CD4-positive, CD25-positive, alpha-beta regulatory T cell (primary cell): ENCODE measurements around the gene IFNA13. TPM values are rescaled to one million over a fixed set of nuclear protein-coding genes. Genes with fewer than 3 reads are reported as not detected.
A peak's percentile ranks its signal among the peaks of the same experiment; 100 is the strongest.

Experiments used
- ATAC-seq, 2 donors: fragments of 150-1000 bp; cut with Tn5 transposase; one replicate each; pipeline ENCODE4 v1.10.0; 2021; ENCODE audit warnings: low read depth in 2 of 2, moderate number of reproducible peaks in 2 of 2, moderate library complexity in 1 of 2
- DNase-seq, 3 donors: peaks; one replicate each; pipeline versions ENCODE4 v3.0.0 to v3.0.0-alpha.2; 2012 to 2022; ENCODE audit warnings: mixed read lengths in 1 of 3
- H3K27ac ChIP-seq: one replicate; pipeline ENCODE4 v1.7.0; 2013; ENCODE audit warnings: mild to moderate bottlenecking, low read length; ENCODE audit not compliant: insufficient read depth, poor library complexity, severe bottlenecking
- H3K27me3 ChIP-seq: one replicate; pipeline ENCODE4 v1.7.0; 2013; ENCODE audit warnings: low read length; ENCODE audit not compliant: control insufficient read depth, insufficient read depth
- H3K36me3 ChIP-seq: one replicate; pipeline ENCODE4 v1.7.0; 2013; ENCODE audit warnings: mild to moderate bottlenecking, low read length, moderate library complexity; ENCODE audit not compliant: control insufficient read depth, insufficient read depth
- H3K4me1 ChIP-seq: 2 replicates; pipeline ENCODE4 v1.7.0; 2013; ENCODE audit warnings: mild to moderate bottlenecking, low read length; ENCODE audit not compliant: insufficient read depth, control insufficient read depth, poor library complexity, severe bottlenecking
- H3K4me3 ChIP-seq: one replicate; pipeline ENCODE4 v1.7.0; 2013; ENCODE audit warnings: low read depth, mild to moderate bottlenecking, low read length, moderate library complexity
- H3K9me3 ChIP-seq, 2 experiments: 1 replicate in 1 of 2; 2 replicates in 1 of 2; pipeline ENCODE4 v1.7.0; 2013; ENCODE audit warnings: low read length in 2 of 2, mild to moderate bottlenecking in 1 of 2, moderate library complexity in 1 of 2; ENCODE audit not compliant: control insufficient read depth in 2 of 2
- H3K27ac Mint-ChIP-seq, 3 donors: one replicate each; pipeline ENCODE4 v1.8.0; 2020 to 2022; ENCODE audit warnings: mild to moderate bottlenecking in 3 of 3, mixed read lengths in 3 of 3, moderate library complexity in 2 of 3
- H3K27me3 Mint-ChIP-seq: one replicate; pipeline ENCODE4 v1.8.0; 2022; ENCODE audit warnings: mild to moderate bottlenecking, mixed read lengths
- H3K36me3 Mint-ChIP-seq: one replicate; pipeline ENCODE4 v1.8.0; 2020; ENCODE audit warnings: mixed read lengths
- H3K4me1 Mint-ChIP-seq, 4 donors: one replicate each; pipeline ENCODE4 v1.8.0; 2020 to 2022; ENCODE audit warnings: mixed read lengths in 4 of 4, mild to moderate bottlenecking in 1 of 4
- H3K4me3 Mint-ChIP-seq, 4 donors: one replicate each; pipeline ENCODE4 v1.8.0; 2020 to 2022; ENCODE audit warnings: mild to moderate bottlenecking in 4 of 4, mixed read lengths in 4 of 4, moderate library complexity in 3 of 4
- H3K9me3 Mint-ChIP-seq, 7 donors: one replicate each; pipeline ENCODE4 v1.8.0; 2020 to 2022; ENCODE audit warnings: mixed read lengths in 7 of 7, mild to moderate bottlenecking in 3 of 7, moderate library complexity in 2 of 7
- polyA plus RNA-seq, 4 donors: library from polyadenylated mRNA; unstranded; fragments of 300-500 nt; fragmentation: Illumina TruSeq; gene quantifications; one replicate each; pipeline ENCODE4 v1.2.3, GENCODE V29; 2021
- total RNA-seq: library from RNA; stranded (reverse); gene quantifications from one replicate; pipeline ENCODE4 v1.2.3, GENCODE V29; 2022

Gene IFNA13
- total RNA-seq: not detected
- not detected for polyA plus RNA-seq

DNA sequence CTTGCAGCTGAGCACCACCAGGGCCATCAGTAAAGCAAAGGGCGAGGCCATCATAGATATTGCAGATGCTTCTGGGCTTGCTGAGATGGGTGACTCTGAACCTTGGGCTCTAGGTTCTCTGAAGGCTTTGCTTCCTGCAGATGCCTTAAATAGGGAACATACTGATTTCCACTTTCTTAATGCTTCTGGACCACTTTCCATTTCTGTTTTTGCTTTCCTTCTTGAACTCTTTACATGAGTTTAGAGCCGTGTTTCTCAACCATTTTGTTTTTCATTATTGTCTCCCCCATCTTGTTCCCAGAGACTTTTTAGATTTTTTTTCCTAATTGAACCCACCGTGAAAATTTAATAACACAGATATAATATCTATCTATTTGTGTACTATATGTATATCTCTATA lies at the start of gene IFNA13:
TSS of gene IFNA13 (minus strand) at position 101 of the 400 bp plus-strand sequence. CDS start at position 54, 47 bp downstream.
- DNase-seq: no peak
- Histone ChIP-seq H3K4me1 (no peaks in the 10 kb centered on the region), H3K4me3 (no peak within 1 kb of the TSS), H3K9me3 (no peaks in the 10 kb centered on the region), H3K27ac (no peak within 1 kb of the TSS), H3K36me3 (no peaks in the 10 kb centered on the region), H3K27me3 (peaks cover 10% of the 10 kb centered on the region)
- no peak within 1 kb of the TSS for H3K4me3 Mint-ChIP-seq
- peaks cover 0 to 2% (median 0%) of the 10 kb centered on the region in 7 donors for H3K9me3 Mint-ChIP-seq
- no peak for ATAC-seq
- H3K4me1 Mint-ChIP-seq: no peaks in the 10 kb centered on the region
- peak within 1 kb of the TSS in 1 of 3 donors; percentile 58 for H3K27ac Mint-ChIP-seq
- H3K27me3 Mint-ChIP-seq: peaks cover 33% of the 10 kb centered on the region
- no peaks in the 10 kb centered on the region for H3K36me3 Mint-ChIP-seq

DNA sequence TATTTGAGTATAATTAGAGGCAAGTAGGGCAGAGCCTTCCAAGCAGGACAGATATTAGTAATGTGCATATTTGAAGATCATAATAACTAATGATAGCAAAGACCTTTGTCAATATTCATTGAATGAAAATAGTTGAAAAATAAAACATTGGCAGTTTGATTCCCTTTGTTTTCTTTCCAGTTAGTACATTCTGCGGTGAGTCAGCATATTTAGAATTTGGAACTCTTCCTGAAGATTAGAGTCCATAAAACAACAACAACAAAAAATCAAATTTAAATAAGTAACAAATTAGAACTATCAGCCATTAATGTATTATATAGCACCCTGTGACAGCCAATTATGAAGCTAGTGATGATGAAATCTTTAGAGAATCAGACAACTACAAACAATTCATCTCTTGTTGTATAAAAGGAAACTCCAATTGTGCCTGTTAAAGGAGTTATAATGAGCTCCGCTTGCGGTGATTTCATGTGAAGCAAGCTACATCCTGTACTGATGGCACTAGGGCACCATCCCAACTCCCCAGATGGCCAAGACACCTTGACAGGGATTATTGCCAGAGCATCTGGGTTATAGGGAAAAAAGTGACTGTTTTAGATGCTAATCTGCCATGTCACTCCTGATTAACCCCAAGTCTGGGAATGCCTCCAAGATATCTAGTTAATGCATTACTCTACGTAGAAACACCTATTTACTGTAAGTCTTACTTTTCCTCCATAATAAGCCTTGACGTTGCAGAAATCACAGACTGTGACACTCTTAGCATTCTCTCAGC lies 47.8 kb upstream of the IFNA13 start:
- Histone ChIP-seq H3K27ac (no peak overlapping the region), H3K27me3 (peaks cover 13% of the 10 kb centered on the region), H3K9me3 (no peaks in the 10 kb centered on the region), H3K4me1 (no peaks in the 10 kb centered on the region), H3K36me3 (no peaks in the 10 kb centered on the region), H3K4me3 (no peak overlapping the region)
- ATAC-seq (no peak), DNase-seq (no peak)
- H3K36me3 Mint-ChIP-seq: no peaks in the 10 kb centered on the region
- H3K4me1 Mint-ChIP-seq: no peaks in the 10 kb centered on the region
- H3K27ac Mint-ChIP-seq: no peak overlapping the region
- no peaks in the 10 kb centered on the region for H3K9me3 Mint-ChIP-seq
- H3K27me3 Mint-ChIP-seq: peaks cover 16% of the 10 kb centered on the region
- H3K4me3 Mint-ChIP-seq: no peak overlapping the region

DNA sequence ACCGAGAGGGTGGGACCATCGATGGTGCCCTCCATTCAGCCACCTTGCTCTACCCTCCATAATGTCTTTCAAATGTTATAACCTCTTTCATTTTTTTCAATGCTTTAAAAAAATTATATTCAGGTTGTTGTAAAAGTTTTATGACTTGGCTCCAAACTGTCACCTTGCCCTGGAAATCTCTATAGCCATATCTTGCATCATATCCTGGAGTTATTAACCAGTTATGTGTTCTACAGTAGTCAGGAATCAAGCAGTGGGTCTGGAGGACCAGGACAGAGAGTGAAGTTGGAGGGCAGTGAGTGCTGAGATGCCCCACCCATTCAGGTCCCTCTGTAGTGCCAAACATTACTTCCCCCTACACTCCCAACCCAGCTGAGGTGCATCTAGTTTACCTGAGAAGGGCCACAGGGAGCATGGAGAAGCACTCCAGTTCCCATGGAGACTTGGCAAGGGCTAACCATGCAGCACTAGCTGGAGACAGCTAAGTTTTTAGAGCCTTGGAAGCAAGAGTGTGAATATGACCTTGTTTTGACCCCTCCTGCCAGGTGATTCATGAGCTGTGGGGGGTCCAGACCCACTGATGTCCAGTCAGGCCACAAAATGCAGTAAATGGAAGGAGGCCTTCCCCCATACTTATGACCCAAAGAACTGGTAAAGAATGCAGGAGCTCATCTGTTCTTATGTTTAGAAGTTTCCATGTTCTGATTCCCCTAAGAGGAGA lies 46.5 kb upstream of the IFNA13 start:
- DNase-seq: no peak
- peaks cover 20% of the 10 kb centered on the region for H3K27me3 Mint-ChIP-seq
- H3K36me3 Mint-ChIP-seq: no peaks in the 10 kb centered on the region

DNA sequence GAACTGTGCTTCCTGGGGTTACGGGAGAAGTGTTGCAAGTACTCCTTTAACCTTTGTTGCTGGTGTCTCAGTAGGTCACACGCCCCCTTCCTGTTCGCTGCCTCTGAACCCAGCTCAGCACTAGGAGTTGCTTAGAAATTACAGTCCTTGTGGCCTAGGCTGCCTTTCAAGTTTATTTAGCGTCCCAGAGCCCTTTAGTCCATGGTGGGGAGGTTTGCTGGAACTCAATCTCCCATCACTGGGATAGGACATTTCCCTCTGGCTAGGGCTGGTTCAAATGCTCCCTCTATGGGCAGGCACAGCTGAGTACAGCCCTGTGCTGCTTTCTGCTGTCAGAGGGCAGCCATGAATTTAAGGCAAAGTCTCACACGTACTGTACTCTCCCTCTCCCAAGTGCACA lies 45.8 kb upstream of the IFNA13 start:
- ATAC-seq (peak in 1 of 2 donors; percentile 43), DNase-seq (no peak)
- H3K9me3 Mint-ChIP-seq: peaks cover 0 to 2% (median 0%) of the 10 kb centered on the region in 7 donors
- H3K36me3 Mint-ChIP-seq: no peaks in the 10 kb centered on the region
- H3K4me3 Mint-ChIP-seq: no peak overlapping the region
- H3K36me3 ChIP-seq: no peaks in the 10 kb centered on the region
- H3K4me1 ChIP-seq: no peaks in the 10 kb centered on the region
- no peak overlapping the region for H3K4me3 ChIP-seq
- no peak overlapping the region for H3K27ac ChIP-seq
- H3K4me1 Mint-ChIP-seq: no peaks in the 10 kb centered on the region
- H3K27ac Mint-ChIP-seq: no peak overlapping the region
- peaks cover 26% of the 10 kb centered on the region for H3K27me3 Mint-ChIP-seq
- peaks cover 16% of the 10 kb centered on the region for H3K27me3 ChIP-seq
- no peaks in the 10 kb centered on the region for H3K9me3 ChIP-seq

More for the DNA sequence above, 46.5 kb upstream of the IFNA13 start:
- Mint-ChIP-seq H3K27ac (peak overlapping the region in 1 of 3 donors; percentile 74), H3K9me3 (no peaks in the 10 kb centered on the region), H3K4me3 (no peak overlapping the region), H3K4me1 (no peaks in the 10 kb centered on the region)
- Histone ChIP-seq H3K27ac (no peak overlapping the region), H3K27me3 (peaks cover 16% of the 10 kb centered on the region), H3K4me3 (no peak overlapping the region), H3K4me1 (no peaks in the 10 kb centered on the region), H3K9me3 (no peaks in the 10 kb centered on the region), H3K36me3 (no peaks in the 10 kb centered on the region)
- ATAC-seq: no peak

GRCh38 chr9:21413151-21413550 lies 45.3 kb upstream of the IFNA13 start:
- no peaks in the 10 kb centered on the region for H3K4me1 Mint-ChIP-seq
- no peaks in the 10 kb centered on the region for H3K9me3 ChIP-seq
- no peak overlapping the region for H3K4me3 Mint-ChIP-seq
- ATAC-seq: no peak
- H3K4me1 ChIP-seq: no peaks in the 10 kb centered on the region
- no peaks in the 10 kb centered on the region for H3K36me3 ChIP-seq
- no peak overlapping the region for H3K27ac ChIP-seq
- peaks cover 0 to 2% (median 0%) of the 10 kb centered on the region in 7 donors for H3K9me3 Mint-ChIP-seq
- peaks cover 27% of the 10 kb centered on the region for H3K27me3 Mint-ChIP-seq
- no peak overlapping the region for H3K27ac Mint-ChIP-seq
- H3K4me3 ChIP-seq: no peak overlapping the region
- H3K27me3 ChIP-seq: peaks cover 16% of the 10 kb centered on the region
- no peak for DNase-seq
- no peaks in the 10 kb centered on the region for H3K36me3 Mint-ChIP-seq

DNA sequence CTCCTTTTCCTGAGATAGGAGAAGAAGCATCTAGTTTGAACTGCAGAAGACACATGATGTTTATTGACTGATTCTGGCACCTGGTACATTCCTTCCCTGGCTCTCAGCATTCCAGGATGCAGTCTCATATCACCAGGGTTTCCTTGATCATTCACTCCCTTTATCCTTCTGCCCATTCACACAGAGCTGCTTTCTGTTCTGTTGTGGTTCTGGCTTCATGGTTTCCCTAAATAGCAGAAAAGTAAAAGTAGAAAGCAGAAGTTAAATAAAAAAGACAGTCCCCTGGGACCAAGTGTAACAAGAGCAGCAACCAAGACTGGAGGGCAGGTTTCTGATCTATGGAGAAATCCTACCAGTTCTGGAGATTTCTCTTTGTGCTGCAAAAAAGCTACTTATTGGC lies 44.2 kb upstream of the IFNA13 start:
- H3K36me3 ChIP-seq: no peaks in the 10 kb centered on the region
- no peaks in the 10 kb centered on the region for H3K9me3 ChIP-seq
- Mint-ChIP-seq H3K27me3 (peaks cover 36% of the 10 kb centered on the region), H3K4me1 (no peaks in the 10 kb centered on the region), H3K9me3 (peaks cover 0 to 2% (median 0%) of the 10 kb centered on the region in 7 donors), H3K4me3 (no peak overlapping the region), H3K36me3 (no peaks in the 10 kb centered on the region), H3K27ac (no peak overlapping the region)
- no peak overlapping the region for H3K27ac ChIP-seq
- DNase-seq (no peak), ATAC-seq (no peak)
- H3K4me1 ChIP-seq: no peaks in the 10 kb centered on the region
- H3K27me3 ChIP-seq: peaks cover 19% of the 10 kb centered on the region
- H3K4me3 ChIP-seq: no peak overlapping the region

GRCh38 chr9:21408817-21409216 lies 41.0 kb upstream of the IFNA13 start, which contains the start of gene IFNA8:
TSS of gene IFNA8 (plus strand) at chr9:21409117. CDS start at chr9:21409177, 60 bp downstream.
- ATAC-seq: no peak
- H3K27ac ChIP-seq: no peak within 1 kb of the TSS
- no peaks in the 10 kb centered on the region for H3K36me3 Mint-ChIP-seq

More at GRCh38 chr9:21408817-21409216, 41.0 kb upstream of the IFNA13 start, which contains the start of gene IFNA8:
- DNase-seq: no peak
- Histone ChIP-seq H3K9me3 (no peaks in the 10 kb centered on the region), H3K27me3 (peaks cover 22% of the 10 kb centered on the region), H3K36me3 (no peaks in the 10 kb centered on the region), H3K4me3 (no peak within 1 kb of the TSS), H3K4me1 (no peaks in the 10 kb centered on the region)
- H3K4me3 Mint-ChIP-seq: no peak within 1 kb of the TSS
- no peaks in the 10 kb centered on the region for H3K4me1 Mint-ChIP-seq
- H3K27ac Mint-ChIP-seq: no peak within 1 kb of the TSS
- H3K27me3 Mint-ChIP-seq: peaks cover 55% of the 10 kb centered on the region
- H3K9me3 Mint-ChIP-seq: peaks cover 0 to 2% (median 0%) of the 10 kb centered on the region in 7 donors
